Stimulated activated naive CD8-positive, alpha-beta T cell treated with anti-CD3 and anti-CD28 coated beads, Interleukin-15, Interleukin-2, amounts not matched to agents 100 U/mL and 50 U/mL, for 24 hours (primary cell): Measurements from ENCODE around the gene IDS.

ENCODE experiments used
- ATAC-seq: fragments of 150-1000 bp; cut with Tn5 transposase; one replicate; pipeline ENCODE4 v1.10.0; 2021
- DNase-seq: peaks from one replicate; pipeline ENCODE4 v3.0.0; 2021

IDS gene

DNA sequence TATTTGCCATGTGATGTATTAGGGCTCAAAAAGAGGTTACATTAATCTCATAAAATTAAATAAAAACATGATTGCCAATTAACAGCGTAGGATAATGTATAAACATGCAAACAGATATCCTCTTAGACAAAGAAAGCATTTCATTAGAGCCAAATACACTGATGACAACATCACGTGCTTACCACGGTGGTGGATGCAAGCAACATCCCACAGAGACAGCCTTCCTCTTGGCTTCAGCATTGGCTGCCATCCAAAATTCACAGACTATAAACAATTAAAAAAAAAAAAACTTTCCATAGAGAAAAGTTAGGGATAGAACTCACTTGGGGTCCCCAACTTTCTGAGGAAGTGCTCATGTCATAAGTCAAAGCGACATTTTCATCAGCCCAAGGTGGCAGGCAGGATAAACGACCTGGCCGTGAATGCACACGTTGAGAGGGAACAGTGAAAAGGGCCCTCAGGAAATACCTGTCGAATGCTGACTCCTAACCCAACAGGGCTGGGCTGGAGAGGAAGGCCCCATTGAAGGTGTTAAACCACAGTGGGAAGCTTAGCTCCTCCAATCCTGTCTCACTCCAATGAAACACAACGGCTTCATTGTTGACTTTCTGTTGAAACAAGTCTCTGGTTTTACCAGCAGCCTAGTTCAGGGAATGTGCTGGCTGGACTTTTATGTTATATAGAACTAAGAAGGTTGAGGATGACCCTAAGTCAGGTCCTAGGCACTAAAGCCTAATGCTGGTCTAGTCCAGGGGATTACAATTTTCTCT is 48.4 kb downstream of the IDS start:
- DNase-seq (no peak), ATAC-seq (no peak)

DNA sequence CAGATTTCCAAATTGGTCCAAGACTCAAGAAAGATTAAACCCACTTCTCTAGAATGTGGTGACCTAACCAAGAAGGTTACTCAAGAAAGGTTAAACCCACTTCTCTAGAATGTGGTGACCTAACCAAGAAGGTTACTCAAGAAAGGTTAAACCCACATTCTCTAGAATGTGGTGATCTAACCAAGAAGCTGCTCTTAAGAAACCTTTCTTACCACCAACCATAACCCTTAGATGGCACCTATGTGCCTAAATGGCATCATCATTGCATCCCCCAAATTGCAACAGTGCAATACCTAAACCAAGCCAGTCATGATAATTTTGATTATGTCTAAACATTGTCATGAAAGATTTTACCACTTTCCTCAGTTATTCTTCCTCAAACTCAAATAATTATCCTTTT is 49.2 kb downstream of the IDS start:
- DNase-seq (no peak), ATAC-seq (no peak)

DNA sequence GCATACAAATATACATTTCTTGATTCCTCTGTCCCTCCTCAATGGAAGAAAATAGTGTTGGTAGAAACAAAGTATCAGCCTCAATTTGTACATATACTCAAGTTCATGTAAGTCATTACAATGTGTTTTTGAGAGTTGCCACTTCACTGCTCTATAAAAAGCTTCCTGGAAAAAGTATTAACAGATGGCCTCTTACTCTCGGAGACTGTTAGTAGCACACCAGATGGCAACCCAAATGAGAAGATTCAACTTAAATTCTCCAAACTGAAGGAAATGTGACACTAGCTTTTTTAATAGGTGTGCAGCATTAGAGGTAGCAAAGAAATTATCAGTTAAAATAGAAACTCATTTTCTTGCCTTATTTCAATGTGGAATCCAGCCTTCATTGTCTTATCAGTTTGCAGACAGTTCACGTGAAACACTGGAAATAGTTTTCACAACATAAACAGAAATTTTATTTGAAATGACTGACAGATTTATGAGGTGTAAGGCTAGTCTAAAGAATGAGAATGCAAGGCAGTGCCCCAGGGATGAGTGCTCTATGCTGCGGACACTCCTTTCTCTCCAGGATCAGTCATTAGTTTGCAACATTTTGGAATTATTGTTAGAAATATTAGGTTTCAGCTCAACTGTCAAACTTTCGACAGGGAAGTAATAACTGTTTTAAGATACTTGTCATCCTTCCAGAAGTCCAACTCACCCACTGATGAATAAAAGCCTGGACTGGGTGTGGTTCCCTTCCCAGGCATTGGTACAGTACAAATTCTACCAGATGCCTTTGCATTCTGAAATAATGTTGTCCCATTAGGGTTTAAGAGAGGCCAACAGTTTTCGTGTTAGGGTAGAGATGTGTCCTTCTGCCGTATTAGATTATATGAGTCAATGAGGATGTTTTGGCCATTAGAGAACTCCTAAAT is 50.9 kb downstream of the IDS start:
- ATAC-seq (no peak), DNase-seq (no peak)

DNA sequence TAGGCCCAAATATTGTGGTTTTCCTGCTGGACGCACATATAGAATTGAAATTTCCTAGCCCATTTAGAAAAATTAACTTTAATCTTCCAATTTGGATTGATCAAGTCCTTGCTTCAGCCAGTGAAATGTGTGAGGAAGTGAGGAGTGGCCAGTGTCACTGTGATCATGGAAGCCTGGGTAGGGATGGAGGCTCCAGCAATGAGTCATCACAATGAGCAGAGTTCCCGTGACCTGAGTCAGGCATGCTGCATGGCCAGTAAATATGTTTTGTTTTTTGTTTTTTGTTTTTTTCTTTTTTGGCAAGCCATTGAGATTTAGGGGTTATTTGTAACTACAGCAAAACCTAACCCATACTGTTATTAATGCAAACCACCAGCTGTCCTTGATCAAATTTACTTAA is 52.1 kb downstream of the IDS start:
- no peak for ATAC-seq
- no peak for DNase-seq

DNA sequence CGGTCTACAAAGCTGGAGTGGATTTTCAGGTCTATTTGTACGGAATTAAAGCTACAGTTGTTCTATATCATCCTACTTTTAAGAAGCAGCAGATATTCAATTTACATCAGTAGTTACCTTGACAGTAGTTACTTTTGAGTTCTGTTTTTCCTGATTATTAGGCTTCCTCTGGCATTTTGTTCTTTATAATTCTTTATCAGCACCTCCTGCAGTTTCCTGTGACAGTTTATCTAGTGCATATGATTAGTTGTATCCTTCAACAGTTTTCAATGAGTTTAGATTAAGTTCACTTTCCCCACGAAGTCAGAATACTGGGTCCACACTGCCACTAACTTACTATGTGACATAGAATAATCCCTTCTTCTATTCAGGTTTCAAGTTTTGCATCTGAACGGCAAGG is 71.7 kb downstream of the IDS start:
- ATAC-seq: no peak

DNA sequence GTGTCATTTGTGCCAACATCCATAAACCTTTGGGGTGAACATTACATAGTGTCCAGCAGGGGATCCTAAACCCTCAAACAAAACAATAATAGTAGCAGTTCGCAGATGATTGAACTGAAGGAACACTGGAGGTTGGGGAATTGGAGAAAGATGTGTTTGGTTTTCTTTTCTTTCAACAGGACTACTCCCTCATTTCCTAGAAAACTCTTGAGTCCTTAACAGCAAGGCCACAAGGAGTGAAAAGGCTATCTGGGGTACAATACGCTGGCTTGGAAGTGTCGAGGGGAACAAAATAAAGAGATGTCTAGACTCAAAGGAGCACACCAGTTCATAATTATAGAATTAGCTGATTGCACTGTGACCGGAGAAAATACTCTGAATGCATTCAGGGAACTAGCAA is 72.1 kb downstream of the IDS start:
- no peak for DNase-seq
- ATAC-seq: no peak

More for the DNA sequence above, 71.7 kb downstream of the IDS start:
- no peak for DNase-seq
